Mesenchymal stem cell (in vitro differentiated cells and primary cell): Measurements from ENCODE around the gene PRDM2.
"Not testable (repeated sequence)": the region's sequence is repeated elsewhere in the genome, so short reads cannot be mapped to it uniquely, and the experiment has no call there.

Experiments used
- DNase-seq: peaks from one replicate; pipeline ENCODE4 v3.0.0-alpha.2; 2013
- H2AFZ ChIP-seq: one replicate; pipeline ENCODE4 v1.6.1; 2013; ENCODE audit warnings: low read depth, mild to moderate bottlenecking, control low read depth, inconsistent platforms, low read length, moderate library complexity
- H2AK5ac ChIP-seq: 2 replicates; pipeline ENCODE4 v1.6.1; 2013; ENCODE audit warnings: low read length, moderate library complexity, mild to moderate bottlenecking, inconsistent platforms; ENCODE audit not compliant: severe bottlenecking
- H2BK120ac ChIP-seq: one replicate; pipeline ENCODE4 v1.6.1; 2013; ENCODE audit warnings: low read depth, mild to moderate bottlenecking, inconsistent platforms, low read length, moderate library complexity
- H2BK12ac ChIP-seq, 2 experiments: one replicate each; pipeline ENCODE4 v1.6.1; 2013; ENCODE audit warnings: inconsistent platforms in 2 of 2, low read length in 2 of 2, mild to moderate bottlenecking in 2 of 2, moderate library complexity in 2 of 2, control low read depth in 1 of 2
- H2BK15ac ChIP-seq: one replicate; pipeline ENCODE4 v1.6.1; 2013; ENCODE audit warnings: mild to moderate bottlenecking, low read depth, inconsistent platforms; ENCODE audit not compliant: poor library complexity, severe bottlenecking
- H2BK5ac ChIP-seq: 2 replicates; pipeline ENCODE4 v1.6.1; 2013; ENCODE audit warnings: low read depth, mild to moderate bottlenecking, low read length, control low read depth, inconsistent platforms; ENCODE audit not compliant: poor library complexity, severe bottlenecking
- H3K14ac ChIP-seq, 2 experiments: one replicate each; pipeline ENCODE4 v1.6.1; 2013; ENCODE audit warnings: inconsistent platforms in 2 of 2, low read length in 2 of 2, control low read depth in 1 of 2, mild to moderate bottlenecking in 1 of 2, moderate library complexity in 1 of 2
- H3K18ac ChIP-seq, 2 experiments: one replicate each; pipeline ENCODE4 v1.6.1; 2013; ENCODE audit warnings: inconsistent platforms in 2 of 2, low read length in 2 of 2, control low read depth in 1 of 2, low read depth in 1 of 2, mild to moderate bottlenecking in 1 of 2
- H3K23ac ChIP-seq, 2 experiments: one replicate each; pipeline ENCODE4 v1.6.1; 2013; ENCODE audit warnings: inconsistent platforms in 2 of 2, low read length in 2 of 2, mild to moderate bottlenecking in 2 of 2, moderate library complexity in 2 of 2, control low read depth in 1 of 2
- H3K27ac ChIP-seq: 2 replicates; pipeline ENCODE4 v1.5.1; 2013; ENCODE audit warnings: mild to moderate bottlenecking, moderate library complexity, low read length, control low read depth, inconsistent platforms; ENCODE audit not compliant: poor library complexity, severe bottlenecking
- H3K27me3 ChIP-seq, 2 experiments: 2 replicates each; pipeline versions ENCODE4 v1.6.1 to v1.7.0; 2013; ENCODE audit warnings: low read length in 2 of 2, mild to moderate bottlenecking in 2 of 2, moderate library complexity in 2 of 2, control low read depth in 1 of 2, inconsistent platforms in 1 of 2; ENCODE audit not compliant: control insufficient read depth in 1 of 2, insufficient read depth in 1 of 2
- H3K36me3 ChIP-seq, 2 experiments: 2 replicates each; pipeline versions ENCODE4 v1.6.1 to v1.7.0; 2013; ENCODE audit warnings: low read length in 2 of 2, control low read depth in 1 of 2, inconsistent platforms in 1 of 2, low read depth in 1 of 2, mild to moderate bottlenecking in 1 of 2; ENCODE audit not compliant: insufficient read depth in 2 of 2, control insufficient read depth in 1 of 2
- H3K4ac ChIP-seq, 2 experiments: one replicate each; pipeline ENCODE4 v1.6.1; 2013; ENCODE audit warnings: inconsistent platforms in 2 of 2, low read length in 2 of 2, mild to moderate bottlenecking in 2 of 2, moderate library complexity in 2 of 2, control low read depth in 1 of 2, low read depth in 1 of 2
- H3K4me1 ChIP-seq: 2 replicates; pipeline ENCODE4 v1.6.1; 2013; ENCODE audit warnings: low read depth, low read length, control low read depth; ENCODE audit not compliant: control insufficient read depth, insufficient read depth
- H3K4me2 ChIP-seq: 2 replicates; pipeline ENCODE4 v1.6.1; 2013; ENCODE audit warnings: low read length, mild to moderate bottlenecking, inconsistent platforms; ENCODE audit not compliant: poor library complexity, severe bottlenecking
- H3K4me3 ChIP-seq, 2 experiments: 2 replicates each; pipeline versions ENCODE4 v1.5.1 to v1.7.0; 2013; ENCODE audit warnings: low read length in 2 of 2, mild to moderate bottlenecking in 2 of 2, control low read depth in 1 of 2, low read depth in 1 of 2; ENCODE audit not compliant: insufficient read depth in 1 of 2
- H3K79me1 ChIP-seq: replicated peaks from 2 replicates; pipeline ENCODE4 v1.6.1; 2013; ENCODE audit warnings: mild to moderate bottlenecking, control low read depth, low read length, inconsistent platforms; ENCODE audit not compliant: poor library complexity, severe bottlenecking
- H3K9ac ChIP-seq: 2 replicates; pipeline ENCODE4 v1.7.0; 2013; ENCODE audit warnings: mild to moderate bottlenecking, low read length, moderate library complexity
- H3K9me3 ChIP-seq: 2 replicates; pipeline ENCODE4 v1.7.0; 2013; ENCODE audit warnings: mild to moderate bottlenecking, low read length; ENCODE audit not compliant: control insufficient read depth
- H4K8ac ChIP-seq: one replicate; pipeline ENCODE4 v1.6.1; 2013; ENCODE audit warnings: inconsistent platforms, mild to moderate bottlenecking, low read length, moderate library complexity
- H4K91ac ChIP-seq: one replicate; pipeline ENCODE4 v1.6.1; 2013; ENCODE audit warnings: mild to moderate bottlenecking, low read length, inconsistent platforms
- WGBS: methylation state at CpG from one replicate; pipeline ENCODE4 v1.1.7; 2013; ENCODE audit warnings: mixed read lengths; 5-methylcytosine and 5-hydroxymethylcytosine counted together

The PRDM2 gene

GRCh38 chr1:13683206-13683605 lies 16.8 kb upstream of the PRDM2 start:
- WGBS = 43% methylated on average over 2 of the region's 7 CpGs
- Histone ChIP-seq H3K9ac (no peak overlapping the region), H4K8ac (no peak overlapping the region), H3K4me1 (no peaks in the 10 kb centered on the region), H2BK120ac (no peak overlapping the region), H3K27ac (no peak overlapping the region), H2BK15ac (no peak overlapping the region), H3K79me1 (no peaks in the 10 kb centered on the region), H3K36me3 (no peaks in the 10 kb centered on the region), H3K4ac (no peak overlapping the region), H3K27me3 (peaks cover 0 to 10% of the 10 kb centered on the region in 2 experiments), H4K91ac (no peak overlapping the region), H2AK5ac (no peak overlapping the region), H2BK5ac (no peak overlapping the region), H3K9me3 (no peaks in the 10 kb centered on the region), H2BK12ac (no peak overlapping the region), H3K18ac (no peak overlapping the region), H3K14ac (no peak overlapping the region), H3K23ac (no peak overlapping the region), H3K4me2 (no peak overlapping the region), H2AFZ (no peak overlapping the region), H3K4me3 (no peak overlapping the region)
- DNase-seq = no peak

DNA sequence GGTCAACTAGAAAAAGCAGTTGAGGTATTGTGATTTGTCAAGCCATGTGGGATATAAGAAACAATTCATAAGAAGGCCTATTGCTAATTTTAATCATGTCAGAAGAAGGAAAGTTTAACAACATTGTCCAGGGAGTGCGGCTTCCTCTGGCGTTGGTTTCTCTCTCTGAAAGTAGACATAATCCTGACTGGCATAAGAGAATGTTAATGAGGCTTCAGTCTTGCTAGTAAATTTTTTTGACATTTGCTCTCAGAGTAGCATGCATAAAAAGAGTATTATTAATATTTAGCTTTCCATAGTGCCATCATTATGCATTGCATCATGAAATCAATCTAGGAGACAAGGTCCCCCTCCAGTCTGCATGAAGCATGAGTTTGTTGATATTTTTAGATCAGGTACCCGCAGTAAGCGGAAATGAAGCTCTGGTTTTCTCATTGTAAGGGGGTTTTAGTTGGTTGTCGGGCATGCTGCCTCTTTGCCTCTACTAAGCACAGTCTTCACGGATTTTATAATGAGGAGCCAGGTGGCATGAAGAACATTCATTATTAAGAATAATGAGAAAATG lies 12.8 kb upstream of the PRDM2 start:
- Histone ChIP-seq H3K14ac (no peak overlapping the region), H2BK5ac (no peak overlapping the region), H3K4me2 (no peak overlapping the region), H2BK120ac (no peak overlapping the region), H3K9me3 (no peaks in the 10 kb centered on the region), H3K79me1 (no peaks in the 10 kb centered on the region), H3K36me3 (no peaks in the 10 kb centered on the region), H4K91ac (no peak overlapping the region), H3K23ac (no peak overlapping the region), H3K9ac (no peak overlapping the region), H4K8ac (no peak overlapping the region), H2AFZ (no peak overlapping the region), H3K27me3 (no peaks in the 10 kb centered on the region), H3K4me1 (no peaks in the 10 kb centered on the region), H2BK15ac (no peak overlapping the region), H3K4me3 (no peak overlapping the region), H3K18ac (no peak overlapping the region), H2AK5ac (no peak overlapping the region), H3K4ac (no peak overlapping the region), H3K27ac (no peak overlapping the region), H2BK12ac (no peak overlapping the region)
- 87% methylated on average over 4 of the region's 6 CpGs for WGBS
- no peak for DNase-seq

DNA sequence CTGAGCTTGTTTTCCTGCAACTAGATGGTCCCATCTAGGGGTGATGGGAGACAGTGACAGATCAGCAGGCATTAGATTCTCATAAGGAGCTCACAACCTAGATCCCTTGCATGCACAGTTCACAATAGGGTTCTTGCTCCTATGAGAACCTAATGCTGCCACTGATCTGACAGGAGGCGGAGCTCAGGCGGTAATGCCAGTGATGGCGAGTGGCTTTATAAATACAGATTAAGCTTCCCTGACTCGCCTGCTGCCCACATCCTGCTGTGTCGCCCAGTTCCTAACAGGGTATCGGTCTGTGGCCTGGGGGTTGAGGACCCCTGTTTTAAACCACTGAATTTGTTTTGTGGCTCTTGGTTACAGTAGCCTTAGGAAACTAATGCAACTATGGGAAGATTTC lies 6.9 kb upstream of the PRDM2 start:
- not testable (repeated sequence) for H4K8ac ChIP-seq, H3K4ac ChIP-seq, H3K4me3 ChIP-seq, H3K9me3 ChIP-seq, H2BK5ac ChIP-seq, H3K23ac ChIP-seq, H3K79me1 ChIP-seq, H2AK5ac ChIP-seq, DNase-seq, H3K27me3 ChIP-seq, H4K91ac ChIP-seq, H3K4me1 ChIP-seq, H3K14ac ChIP-seq, H2BK120ac ChIP-seq, H2BK12ac ChIP-seq, H2BK15ac ChIP-seq, H3K4me2 ChIP-seq, H3K9ac ChIP-seq, H3K27ac ChIP-seq, H2AFZ ChIP-seq, H3K18ac ChIP-seq, H3K36me3 ChIP-seq
- 79% methylated on average over 6 of the region's 6 CpGs for WGBS

- Histone ChIP-seq H3K4me2 (no peak overlapping the region), H3K18ac (no peak overlapping the region), H2BK12ac (no peak overlapping the region), H4K91ac (no peak overlapping the region), H3K79me1 (peaks cover 2% of the 10 kb centered on the region), H3K9ac (no peak overlapping the region), H2BK15ac (no peak overlapping the region), H2AFZ (no peak overlapping the region), H3K36me3 (no peaks in the 10 kb centered on the region), H2BK5ac (no peak overlapping the region), H3K4me3 (no peak overlapping the region), H4K8ac (no peak overlapping the region), H3K23ac (no peak overlapping the region), H3K27me3 (peaks cover 5 to 6% of the 10 kb centered on the region in 2 experiments), H2AK5ac (no peak overlapping the region), H3K4ac (no peak overlapping the region), H3K9me3 (no peaks in the 10 kb centered on the region), H3K14ac (no peak overlapping the region), H2BK120ac (no peak overlapping the region), H3K4me1 (peaks cover 4% of the 10 kb centered on the region), H3K27ac (no peak overlapping the region)
- 81% methylated on average over 20 of the region's 21 CpGs for WGBS
- DNase-seq = no peak
These were observed 4.9 kb upstream of the PRDM2 start for GRCh38 chr1:13694886-13695684.
